Dendritic cell treated with granulocyte-macrophage colony-stimulating factor and Interleukin-4, amounts not matched to agents 40 ng/mL and 50 ng/mL, for 4 days (primary cell): ENCODE measurements around the gene ATP6V1C2.
"Not testable (repeated sequence)": the region's sequence is repeated elsewhere in the genome, so short reads cannot be mapped to it uniquely, and the experiment has no call there.

Source experiments
- H3K27ac Mint-ChIP-seq: one replicate; pipeline ENCODE4 v1.8.0; 2022; ENCODE audit warnings: mild to moderate bottlenecking, mixed read lengths
- H3K27me3 Mint-ChIP-seq: one replicate; pipeline ENCODE4 v1.8.0; 2022; ENCODE audit warnings: mild to moderate bottlenecking, mixed read lengths
- H3K36me3 Mint-ChIP-seq: one replicate; pipeline ENCODE4 v1.8.0; 2022; ENCODE audit warnings: low read depth, mixed read lengths
- H3K4me1 Mint-ChIP-seq: one replicate; pipeline ENCODE4 v1.8.0; 2022; ENCODE audit warnings: low read depth, mixed read lengths
- H3K4me3 Mint-ChIP-seq: one replicate; pipeline ENCODE4 v1.8.0; 2022; ENCODE audit warnings: mild to moderate bottlenecking, moderate library complexity, mixed read lengths
- H3K9me3 Mint-ChIP-seq: one replicate; pipeline ENCODE4 v1.8.0; 2022; ENCODE audit warnings: mixed read lengths
- intact Hi-C: fragments of 100-400 bp; cut with micrococcal nuclease; formaldehyde crosslinking; loops from one replicate; pipeline ENCODE4 v1.15.0; 2022

ATP6V1C2 gene

GRCh38 chr2:10812362-10813162 lies 91.1 kb downstream of the ATP6V1C2 start, which contains the start of gene PDIA6:
PDIA6 (minus strand) TSS chr2:10812785; CDS start chr2:10812696, 89 bp downstream.
- H3K4me3 Mint-ChIP-seq, result peak within 1 kb of the TSS; percentile 89
- no peaks in the 10 kb centered on the region for H3K9me3 Mint-ChIP-seq
- intact Hi-C loops, result loop anchor here (10.0 kb wide), 3 partner anchors 68 to 688 kb away; partner anchors contain the start of genes ROCK2 and RRM2
- H3K36me3 Mint-ChIP-seq, result peaks cover 27% of the 10 kb centered on the region
- H3K27me3 Mint-ChIP-seq, result peaks cover 14% of the 10 kb centered on the region
- H3K4me1 Mint-ChIP-seq, result peaks cover 54% of the 10 kb centered on the region
- H3K27ac Mint-ChIP-seq, result peak within 1 kb of the TSS; percentile 91

- Mint-ChIP-seq H3K27me3 (peaks cover 14% of the 10 kb centered on the region), H3K27ac (peak overlapping the region; percentile 91), H3K36me3 (peaks cover 21% of the 10 kb centered on the region), H3K4me3 (peak overlapping the region; percentile 61), H3K4me1 (peaks cover 46% of the 10 kb centered on the region)
- intact Hi-C loops, result loop anchor here (10.0 kb wide), 3 partner anchors 69 to 689 kb away; partner anchors contain the start of genes ROCK2 and RRM2
- H3K9me3 Mint-ChIP-seq, result not testable (repeated sequence)
Observed at GRCh38 chr2:10813163-10814138, 92.0 kb downstream of the ATP6V1C2 start.

DNA sequence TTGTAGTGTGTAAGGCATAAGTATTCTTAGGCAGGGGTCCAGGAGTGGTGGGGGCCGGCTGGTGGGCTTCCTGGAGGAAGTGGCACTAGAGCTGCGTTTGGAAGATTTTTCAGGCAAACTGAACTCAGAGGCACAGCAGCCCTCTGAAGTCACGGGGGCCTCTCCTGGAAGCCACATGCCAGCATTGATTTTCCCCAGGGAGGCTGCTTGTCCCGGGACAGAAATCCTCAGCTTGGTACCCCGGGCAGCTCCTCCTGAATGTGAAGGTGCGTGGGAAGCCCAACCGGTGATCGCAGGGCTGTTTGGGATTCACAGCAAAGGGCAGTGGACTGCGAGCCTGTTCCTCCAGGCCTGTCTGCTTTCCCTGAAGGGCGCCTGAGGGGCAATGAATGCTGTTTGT lies 92.7 kb downstream of the ATP6V1C2 start:
- Mint-ChIP-seq H3K36me3 (peaks cover 23% of the 10 kb centered on the region), H3K27me3 (peaks cover 16% of the 10 kb centered on the region), H3K4me3 (no peak overlapping the region), H3K4me1 (peaks cover 50% of the 10 kb centered on the region), H3K9me3 (no peaks in the 10 kb centered on the region), H3K27ac (peak overlapping the region; percentile 52)
- intact Hi-C loops, result loop anchor here (10.0 kb wide), 3 partner anchors 69 to 689 kb away; partner anchors contain the start of genes ROCK2 and RRM2

DNA sequence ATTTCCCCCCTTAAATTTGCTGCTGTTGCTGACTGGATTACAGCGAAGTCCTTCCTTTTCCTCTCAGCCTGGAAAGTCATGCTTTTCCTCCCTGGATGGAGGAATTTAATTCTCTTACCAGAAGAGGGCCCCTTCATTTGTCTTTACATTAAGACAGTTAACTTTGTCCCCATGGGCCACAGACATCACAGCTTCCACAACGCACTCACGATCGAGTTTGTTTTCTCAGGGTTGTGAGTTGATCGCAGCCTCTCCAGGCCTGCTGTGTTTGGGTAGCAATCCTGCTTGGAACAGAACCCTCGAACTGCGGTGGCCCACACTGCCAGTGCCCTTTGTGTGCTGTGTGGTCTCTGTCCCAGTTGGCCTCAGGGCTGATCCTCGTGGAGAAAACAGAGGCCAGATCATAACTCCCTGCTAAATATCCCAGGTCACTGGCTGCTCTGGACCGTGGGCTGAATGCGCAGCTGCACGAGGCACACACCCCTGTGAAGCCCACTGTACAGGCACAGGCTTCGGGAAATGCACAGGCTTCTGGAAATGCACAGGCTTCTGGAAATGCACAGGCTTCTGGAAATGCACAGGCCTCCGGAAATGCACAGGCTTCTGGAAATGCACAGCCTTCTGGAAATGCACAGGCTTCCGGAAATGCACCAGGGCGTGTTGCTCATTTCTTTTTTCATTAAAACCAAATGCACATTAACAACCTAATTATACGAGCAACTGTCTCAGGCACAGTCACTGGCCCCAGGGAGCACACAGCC lies 93.3 kb downstream of the ATP6V1C2 start:
- H3K4me3 Mint-ChIP-seq, result no peak overlapping the region
- H3K27me3 Mint-ChIP-seq, result peaks cover 16% of the 10 kb centered on the region
- peaks cover 56% of the 10 kb centered on the region for H3K4me1 Mint-ChIP-seq
- intact Hi-C loops, result loop anchor here (10.0 kb wide), 3 partner anchors 70 to 690 kb away; partner anchors contain the start of genes ROCK2 and RRM2
- peaks cover 25% of the 10 kb centered on the region for H3K36me3 Mint-ChIP-seq
- H3K27ac Mint-ChIP-seq, result peak overlapping the region; percentile 52
- H3K9me3 Mint-ChIP-seq, result peaks cover 1% of the 10 kb centered on the region

- peaks cover 17% of the 10 kb centered on the region for H3K36me3 Mint-ChIP-seq
- peak overlapping the region; percentile 10 for H3K27ac Mint-ChIP-seq
- peaks cover 7% of the 10 kb centered on the region for H3K9me3 Mint-ChIP-seq
- intact Hi-C loops, result loop anchor here (10.0 kb wide), 3 partner anchors 73 to 693 kb away; partner anchors contain the start of genes ROCK2 and RRM2
- H3K4me1 Mint-ChIP-seq, result peaks cover 58% of the 10 kb centered on the region
- H3K27me3 Mint-ChIP-seq, result peaks cover 23% of the 10 kb centered on the region
- no peak overlapping the region for H3K4me3 Mint-ChIP-seq
Observed at GRCh38 chr2:10817413-10817812, 96.0 kb downstream of the ATP6V1C2 start.

GRCh38 chr2:10818305-10818704 lies 96.9 kb downstream of the ATP6V1C2 start:
- peaks cover 54% of the 10 kb centered on the region for H3K4me1 Mint-ChIP-seq
- H3K27me3 Mint-ChIP-seq, result peaks cover 25% of the 10 kb centered on the region
- peak overlapping the region; percentile 90 for H3K27ac Mint-ChIP-seq
- not testable (repeated sequence) for H3K9me3 Mint-ChIP-seq, H3K4me3 Mint-ChIP-seq
- peaks cover 17% of the 10 kb centered on the region for H3K36me3 Mint-ChIP-seq
- intact Hi-C loops, result loop anchor here (10.0 kb wide), 3 partner anchors 74 to 694 kb away; partner anchors contain the start of genes ROCK2 and RRM2

GRCh38 chr2:10818984-10819383 lies 97.6 kb downstream of the ATP6V1C2 start:
- Mint-ChIP-seq H3K27me3 (peaks cover 31% of the 10 kb centered on the region), H3K36me3 (peaks cover 17% of the 10 kb centered on the region), H3K4me1 (peaks cover 52% of the 10 kb centered on the region), H3K9me3 (peaks cover 7% of the 10 kb centered on the region), H3K4me3 (no peak overlapping the region), H3K27ac (peak overlapping the region; percentile 90)
- intact Hi-C loops, result loop anchor here (10.0 kb wide), 3 partner anchors 74 to 694 kb away; partner anchors contain the start of genes ROCK2 and RRM2

- Mint-ChIP-seq H3K27me3 (peaks cover 36% of the 10 kb centered on the region), H3K9me3 (peaks cover 7% of the 10 kb centered on the region), H3K4me3 (peak overlapping the region; percentile 11), H3K27ac (peak overlapping the region; percentile 90), H3K36me3 (peaks cover 17% of the 10 kb centered on the region), H3K4me1 (peaks cover 44% of the 10 kb centered on the region)
- intact Hi-C loops, result loop anchor here (10.0 kb wide), 3 partner anchors 75 to 695 kb away; partner anchors contain the start of genes ROCK2 and RRM2
Observed at GRCh38 chr2:10819714-10820314, 98.4 kb downstream of the ATP6V1C2 start.

- Mint-ChIP-seq H3K4me1 (peaks cover 43% of the 10 kb centered on the region), H3K9me3 (peaks cover 7% of the 10 kb centered on the region), H3K36me3 (peaks cover 17% of the 10 kb centered on the region), H3K27ac (peak overlapping the region; percentile 90), H3K4me3 (peak overlapping the region; percentile 46), H3K27me3 (peaks cover 43% of the 10 kb centered on the region)
- intact Hi-C loops, result no loop called here
Observed at GRCh38 chr2:10820562-10820961, 99.1 kb downstream of the ATP6V1C2 start.

DNA sequence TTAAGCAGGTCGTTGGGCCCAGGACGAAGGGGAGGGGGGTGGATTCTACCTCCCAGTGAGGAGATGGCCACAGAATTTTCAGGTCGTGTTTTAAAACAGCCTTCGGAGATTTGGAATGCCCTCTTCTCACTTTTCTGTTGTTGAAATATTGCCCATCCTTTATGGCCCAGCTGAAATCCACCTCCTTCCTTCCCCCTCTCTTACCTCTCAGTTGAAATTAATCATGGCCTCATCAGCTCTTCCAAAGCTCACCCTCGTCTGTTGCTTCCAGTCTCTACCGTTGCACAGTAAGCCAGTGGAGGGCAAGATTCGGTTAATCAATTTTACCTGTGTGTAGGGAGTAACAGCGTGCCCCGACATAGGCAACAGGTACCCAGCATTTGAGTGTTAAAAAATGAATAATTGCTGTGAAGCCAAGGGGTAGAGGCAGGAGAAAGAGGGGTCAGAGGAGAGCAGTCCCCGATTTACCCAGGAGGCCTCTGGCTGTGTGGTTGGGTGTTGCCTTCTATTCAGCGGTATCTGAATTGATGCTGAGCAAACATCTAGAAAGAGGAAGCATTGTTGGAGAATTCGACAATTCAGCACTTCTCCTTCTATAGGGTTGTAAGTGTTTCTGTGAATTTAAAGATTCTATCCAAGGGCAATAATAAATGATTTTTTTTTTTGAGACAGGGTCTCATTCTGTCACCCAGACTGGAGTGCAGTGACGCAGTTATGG lies 99.7 kb downstream of the ATP6V1C2 start:
- Mint-ChIP-seq H3K27me3 (peaks cover 48% of the 10 kb centered on the region), H3K4me3 (peak overlapping the region; percentile 46), H3K4me1 (peaks cover 48% of the 10 kb centered on the region), H3K36me3 (peaks cover 17% of the 10 kb centered on the region), H3K27ac (peak overlapping the region; percentile 90), H3K9me3 (peaks cover 7% of the 10 kb centered on the region)
- intact Hi-C loops, result no loop called here

GRCh38 chr2:10824191-10824590 lies 102.8 kb downstream of the ATP6V1C2 start:
- peaks cover 47% of the 10 kb centered on the region for H3K4me1 Mint-ChIP-seq
- intact Hi-C loops, result no loop called here
- no peak overlapping the region for H3K4me3 Mint-ChIP-seq
- peaks cover 11% of the 10 kb centered on the region for H3K36me3 Mint-ChIP-seq
- H3K27me3 Mint-ChIP-seq, result peaks cover 49% of the 10 kb centered on the region
- peak overlapping the region; percentile 56 for H3K27ac Mint-ChIP-seq
- H3K9me3 Mint-ChIP-seq, result peaks cover 7% of the 10 kb centered on the region

DNA sequence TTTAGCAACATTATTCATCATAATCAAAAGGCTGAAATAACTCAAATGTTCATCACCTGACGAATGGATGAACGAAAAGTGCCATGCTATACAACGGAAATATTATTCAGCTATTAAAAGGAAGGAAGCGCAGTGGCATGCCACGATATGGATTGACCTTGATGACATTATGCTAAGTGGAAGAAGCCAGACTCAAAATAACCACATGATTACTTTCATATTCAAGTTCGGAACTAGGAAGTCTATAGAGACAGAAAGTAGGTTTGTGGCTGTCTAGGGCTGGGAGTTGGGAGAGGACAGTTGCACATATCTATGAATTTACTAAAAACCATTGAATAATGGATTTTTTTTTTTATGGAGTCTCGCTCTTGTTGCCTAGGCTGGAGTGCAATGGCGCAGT lies 104.6 kb downstream of the ATP6V1C2 start:
- Mint-ChIP-seq H3K27me3 (peaks cover 58% of the 10 kb centered on the region), H3K36me3 (no peaks in the 10 kb centered on the region), H3K9me3 (no peaks in the 10 kb centered on the region), H3K27ac (peak overlapping the region; percentile 30), H3K4me3 (no peak overlapping the region), H3K4me1 (peaks cover 28% of the 10 kb centered on the region)
- intact Hi-C loops, result no loop called here
